ENCODE data around the gene CRLF3. TPM values are rescaled to one million over a fixed set of nuclear protein-coding genes. Genes with fewer than 3 reads are reported as not detected.

The CRLF3 gene
- total RNA-seq: 20.7 and 24.5 TPM in 2 replicates

GRCh38 chr17:30824356-30825145 lies at the start of gene CRLF3:
Gene CRLF3 (minus strand): TSS chr17:30824692. CDS start chr17:30824651, 41 bp downstream.

GRCh38 chr17:30831663-30832437 lies 7.4 kb upstream of the CRLF3 start, which contains the start of gene ATAD5:
Gene ATAD5 (plus strand): TSS chr17:30831966. CDS start chr17:30832348, 382 bp downstream.

Other genes starting within 250 kb of the CRLF3 start
- gene ATAD5, start 7.3 kb upstream of the CRLF3 start, total RNA-seq: 2.3 and 3.4 TPM in 2 replicates
- 6.2 and 10.2 TPM in 2 replicates for gene TEFM, start 81.5 kb upstream of the CRLF3 start, total RNA-seq
- 0.13 and 0.16 TPM in 2 replicates for gene ADAP2, start 97.3 kb upstream of the CRLF3 start, total RNA-seq
- 2.7 and 5.5 TPM in 2 replicates for gene RNF135, start 146.3 kb upstream of the CRLF3 start, total RNA-seq

All from bladder microvascular endothelial cell (primary cell).